H1 (cell line): ENCODE data around the gene ASB1. TPM values are rescaled to one million over a fixed set of nuclear protein-coding genes. Genes with fewer than 3 reads are reported as not detected.

ENCODE experiments used
- CTCF ChIA-PET: fragments of 300-600 bp; sonication (Branson Sonifier 250); formaldehyde crosslinking; loops from one replicate; lab custom pipeline; 2021; ENCODE audit not compliant: partially characterized antibody; lab: Charles Lee
- POLR2A ChIA-PET: fragments of 300-600 bp; sonication (Branson Sonifier 250); formaldehyde crosslinking; loops from one replicate; lab custom pipeline; 2021; ENCODE audit warnings: inconsistent platforms; ENCODE audit not compliant: partially characterized antibody; lab: Charles Lee
- DNase-seq, 2 experiments: peaks; one replicate each; pipeline versions ENCODE4 v3.0.0 to v3.0.0-alpha.2; 2010 to 2022; ENCODE audit warnings: low spot score in 2 of 2, low read depth in 1 of 2, mixed read lengths in 1 of 2
- FAIRE-seq: peaks from 2 replicates; lab custom pipeline; 2011; peaks lifted over from hg19 to GRCh38; lab: Jason Lieb, UNC
- H2AFZ ChIP-seq: 2 replicates; pipeline ENCODE4 v1.8.1; 2012; ENCODE audit warnings: low read length, inconsistent platforms
- H2AK5ac ChIP-seq: 2 replicates; pipeline ENCODE4 v1.6.1; 2013; ENCODE audit warnings: low read depth, low read length
- H2BK120ac ChIP-seq: replicated peaks from 2 replicates; pipeline ENCODE3; 2013; ENCODE audit warnings: low read depth, low read length, inconsistent platforms
- H2BK12ac ChIP-seq: 2 replicates; pipeline ENCODE4 v1.6.1; 2013; ENCODE audit warnings: low read depth, low read length
- H2BK15ac ChIP-seq: 2 replicates; pipeline ENCODE4 v1.6.1; 2013; ENCODE audit warnings: low read length
- H2BK20ac ChIP-seq: 2 replicates; pipeline ENCODE4 v1.6.1; 2013; ENCODE audit warnings: low read length
- H2BK5ac ChIP-seq: 2 replicates; pipeline ENCODE4 v1.6.1; 2013; ENCODE audit warnings: low read depth, low read length
- H3K14ac ChIP-seq: 2 replicates; pipeline ENCODE4 v1.6.1; 2013; ENCODE audit warnings: inconsistent platforms; ENCODE audit not compliant: insufficient read length
- H3K18ac ChIP-seq: 2 replicates; pipeline ENCODE4 v1.6.1; 2013; ENCODE audit warnings: low read length; ENCODE audit errors: extremely low read depth
- H3K23ac ChIP-seq: 2 replicates; pipeline ENCODE4 v1.6.1; 2013; ENCODE audit warnings: inconsistent platforms; ENCODE audit not compliant: insufficient read length
- H3K23me2 ChIP-seq: 2 replicates; pipeline ENCODE4 v1.6.1; 2013; ENCODE audit warnings: low read depth, low read length
- H3K27ac ChIP-seq: 2 replicates; pipeline ENCODE4 v1.6.1; 2011; ENCODE audit warnings: low read depth, low read length, inconsistent platforms
- H3K27me3 ChIP-seq, 4 experiments: replicated peaks in 1 of 4; 1 replicate in 1 of 4; 2 replicates in 3 of 4; pipeline versions ENCODE4 v1.6.1 to v1.8.1; 2011 to 2013; ENCODE audit warnings: low read length in 3 of 4, mild to moderate bottlenecking in 3 of 4, inconsistent platforms in 2 of 4, mixed read lengths in 2 of 4, moderate library complexity in 1 of 4; ENCODE audit not compliant: control insufficient read depth in 3 of 4, insufficient read depth in 3 of 4; ENCODE audit errors: extremely low read depth in 1 of 4
- H3K36me3 ChIP-seq, 4 experiments: 2 replicates each; pipeline versions ENCODE4 v1.6.1 to v1.8.1; 2011 to 2013; ENCODE audit warnings: mild to moderate bottlenecking in 4 of 4, low read length in 3 of 4, moderate library complexity in 2 of 4, control low read depth in 1 of 4, inconsistent platforms in 1 of 4; ENCODE audit not compliant: insufficient read depth in 4 of 4, control insufficient read depth in 2 of 4
- H3K4ac ChIP-seq: replicated peaks from 2 replicates; pipeline ENCODE3; 2013; ENCODE audit warnings: low read length, low read depth, mixed read lengths, inconsistent platforms; ENCODE audit not compliant: insufficient read length
- H3K4me1 ChIP-seq, 4 experiments: replicated peaks in 1 of 4; 1 replicate in 1 of 4; 2 replicates in 3 of 4; pipeline versions ENCODE4 v1.6.1 to v1.8.1; 2011 to 2013; ENCODE audit warnings: low read length in 3 of 4, inconsistent platforms in 2 of 4, mixed read lengths in 1 of 4; ENCODE audit not compliant: insufficient read depth in 4 of 4, control insufficient read depth in 3 of 4
- H3K4me2 ChIP-seq, 2 experiments: 2 replicates each; pipeline versions ENCODE4 v1.6.1 to v1.8.1; 2011 to 2013; ENCODE audit warnings: low read depth in 2 of 2, low read length in 2 of 2, control low read depth in 1 of 2, inconsistent platforms in 1 of 2, mild to moderate bottlenecking in 1 of 2; ENCODE audit not compliant: insufficient read depth in 1 of 2
- H3K4me3 ChIP-seq, 4 experiments: fragments of 200-600, 300-600 bp in 1 of 4; sonication (generic), shearing (Covaris generic), sonication (Bioruptor Twin) in 1 of 4; 2 replicates each; pipeline versions ENCODE4 v1.5.1 to v1.8.1; 2011 to 2016; ENCODE audit warnings: low read length in 4 of 4, low read depth in 3 of 4, control low read depth in 2 of 4, inconsistent platforms in 2 of 4, mild to moderate bottlenecking in 2 of 4, mixed read lengths in 1 of 4, moderate library complexity in 1 of 4; ENCODE audit not compliant: insufficient read depth in 2 of 4; ENCODE audit errors: extremely low read depth in 1 of 4
- H3K56ac ChIP-seq: replicated peaks from 2 replicates; pipeline ENCODE3; 2013; ENCODE audit warnings: low read depth, mild to moderate bottlenecking, mixed read lengths, low read length, inconsistent platforms; ENCODE audit not compliant: insufficient read length
- H3K79me1 ChIP-seq: 2 replicates; pipeline ENCODE4 v1.6.1; 2013; ENCODE audit warnings: low read depth, low read length, control low read depth
- H3K79me2 ChIP-seq, 2 experiments: 2 replicates each; pipeline versions ENCODE4 v1.6.1 to v1.8.1; 2012 to 2013; ENCODE audit warnings: low read length in 2 of 2, mild to moderate bottlenecking in 2 of 2, inconsistent platforms in 1 of 2; ENCODE audit not compliant: insufficient read depth in 2 of 2, control insufficient read depth in 1 of 2
- H3K9ac ChIP-seq, 4 experiments: replicated peaks in 1 of 4; 1 replicate in 1 of 4; 2 replicates in 3 of 4; pipeline versions ENCODE4 v1.6.1 to v1.8.1; 2011 to 2013; ENCODE audit warnings: low read depth in 3 of 4, low read length in 3 of 4, control low read depth in 2 of 4, mild to moderate bottlenecking in 2 of 4, moderate library complexity in 2 of 4, inconsistent platforms in 1 of 4; ENCODE audit errors: extremely low read depth in 1 of 4
- H3K9me3 ChIP-seq, 2 experiments: 2 replicates each; pipeline versions ENCODE4 v1.6.1 to v1.8.1; 2012 to 2013; ENCODE audit warnings: mild to moderate bottlenecking in 2 of 2, moderate library complexity in 2 of 2, control low read depth in 1 of 2, inconsistent platforms in 1 of 2, low read depth in 1 of 2, low read length in 1 of 2, mixed read lengths in 1 of 2; ENCODE audit not compliant: insufficient read depth in 2 of 2
- H4K20me1 ChIP-seq, 2 experiments: replicated peaks in 1 of 2; 2 replicates each; pipeline versions ENCODE3 to v1.8.1; 2011 to 2013; ENCODE audit warnings: inconsistent platforms in 2 of 2, low read length in 2 of 2, mild to moderate bottlenecking in 1 of 2; ENCODE audit not compliant: insufficient read depth in 2 of 2, control insufficient read depth in 1 of 2
- H4K5ac ChIP-seq: 2 replicates; pipeline ENCODE4 v1.6.1; 2013; ENCODE audit warnings: low read length, low read depth, mixed read lengths, inconsistent platforms; ENCODE audit not compliant: insufficient read length
- H4K8ac ChIP-seq: 2 replicates; pipeline ENCODE4 v1.8.0; 2013; ENCODE audit warnings: mild to moderate bottlenecking, moderate library complexity, low read length, inconsistent platforms; ENCODE audit not compliant: insufficient read depth; ENCODE audit errors: extremely low read depth
- H4K91ac ChIP-seq: replicated peaks from 2 replicates; pipeline ENCODE3; 2013; ENCODE audit warnings: low read length, mixed read lengths, inconsistent platforms; ENCODE audit not compliant: insufficient read length
- ASH2L ChIP-seq: fragments of 200-600, 300-600 bp; sonication (generic); IDR thresholded peaks from one replicate; pipeline ENCODE4 v1.7.1; 2017; ENCODE audit warnings: low read length
- BRCA1 ChIP-seq: IDR thresholded peaks from 2 replicates; pipeline ENCODE4 v1.6.1; 2012; ENCODE audit warnings: low read depth, low read length, improper control_type of control experiment
- CEBPB ChIP-seq: IDR thresholded peaks from 2 replicates; pipeline ENCODE4 v1.6.1; 2012; ENCODE audit warnings: low read depth, low read length
- CREB1 ChIP-seq: IDR thresholded peaks from 2 replicates; pipeline ENCODE4 v1.6.1; 2012; ENCODE audit warnings: inconsistent platforms
- JUN ChIP-seq: IDR thresholded peaks from 2 replicates; pipeline ENCODE4 v1.6.1; 2011; ENCODE audit warnings: low read depth, mild to moderate bottlenecking, improper control_type of control experiment, low read length
- KDM4A ChIP-seq: IDR thresholded peaks from one replicate; pipeline ENCODE4 v1.7.1; 2012; ENCODE audit warnings: low read depth, mild to moderate bottlenecking, moderate library complexity, low read length, inconsistent platforms; ENCODE audit not compliant: severe bottlenecking
- MAFK ChIP-seq: IDR thresholded peaks from 2 replicates; pipeline ENCODE4 v1.6.1; 2012; ENCODE audit warnings: low read depth, mild to moderate bottlenecking, improper control_type of control experiment, low read length
- NRF1 ChIP-seq: IDR thresholded peaks from 2 replicates; pipeline ENCODE4 v1.6.1; 2011; ENCODE audit warnings: mild to moderate bottlenecking, low read depth, low read length, improper control_type of control experiment
- POLR2AphosphoS5 ChIP-seq: IDR thresholded peaks from 2 replicates; pipeline ENCODE4 v1.6.1; 2011; ENCODE audit warnings: low read depth, low read length
- SP1 ChIP-seq: IDR thresholded peaks from 2 replicates; pipeline ENCODE4 v1.6.1; 2011; ENCODE audit warnings: low read depth, low read length
- TAF1 ChIP-seq: IDR thresholded peaks from 2 replicates; pipeline ENCODE4 v1.6.1; 2011; ENCODE audit warnings: mild to moderate bottlenecking, low read depth, low read length
- TCF12 ChIP-seq: IDR thresholded peaks from 2 replicates; pipeline ENCODE4 v1.6.1; 2011; ENCODE audit warnings: low read depth, mild to moderate bottlenecking, low read length
- WGBS, 2 experiments: shearing (Covaris generic) in 1 of 2; methylation state at CpG; one replicate each; pipeline versions ENCODE4 v1.1.6 to v1.1.7; 2013 to 2015; ENCODE audit warnings: low lambda C conversion rate in 2 of 2, mixed read lengths in 2 of 2, inconsistent platforms in 1 of 2, low coverage in 1 of 2, missing lambda C conversion rate in 1 of 2; ENCODE audit not compliant: insufficient replicate concordance in 2 of 2, insufficient coverage in 1 of 2, insufficient read length in 1 of 2; ENCODE audit errors: extremely low coverage in 1 of 2, missing lambda C conversion rate in 1 of 2; 5-methylcytosine and 5-hydroxymethylcytosine counted together
- polyA plus RNA-seq, 7 experiments: library from polyadenylated mRNA; depleted of rRNA in 3 of 7; stranded (reverse) in 5 of 7; unstranded in 2 of 7; fragments of >200 nt in 5 of 7; fragments of 200-250 nt in 2 of 7; gene quantifications; 1 replicate in 5 of 7; 2 replicates in 1 of 7; 4 replicates in 1 of 7; pipeline versions ENCODE4 v1.2.1 to v1.2.3, GENCODE V29; 2011 to 2013; ENCODE audit warnings: missing spikeins in 2 of 7, mixed read lengths in 2 of 7
- total RNA-seq: library from RNA; stranded (reverse); fragmentation: NEBNext Ultra II Directional; extraction: Animal tissue kit (Norgen Biotek cat#: 25700); gene quantifications from 2 replicates; pipeline ENCODE4 v1.2.1, GENCODE V29; 2021
- TF ChIP-seq, protein P1 (sequence below): IDR thresholded peaks from 2 replicates; pipeline ENCODE4 v1.6.1; 2012; ENCODE audit warnings: inconsistent platforms

ASB1 gene
- total and polyA plus RNA-seq, 2 of the 8 experiments (the other 6 are each of a cell fraction or from before 2014, with no cell fraction given), result 24.1 to 36.0 TPM

DNA sequence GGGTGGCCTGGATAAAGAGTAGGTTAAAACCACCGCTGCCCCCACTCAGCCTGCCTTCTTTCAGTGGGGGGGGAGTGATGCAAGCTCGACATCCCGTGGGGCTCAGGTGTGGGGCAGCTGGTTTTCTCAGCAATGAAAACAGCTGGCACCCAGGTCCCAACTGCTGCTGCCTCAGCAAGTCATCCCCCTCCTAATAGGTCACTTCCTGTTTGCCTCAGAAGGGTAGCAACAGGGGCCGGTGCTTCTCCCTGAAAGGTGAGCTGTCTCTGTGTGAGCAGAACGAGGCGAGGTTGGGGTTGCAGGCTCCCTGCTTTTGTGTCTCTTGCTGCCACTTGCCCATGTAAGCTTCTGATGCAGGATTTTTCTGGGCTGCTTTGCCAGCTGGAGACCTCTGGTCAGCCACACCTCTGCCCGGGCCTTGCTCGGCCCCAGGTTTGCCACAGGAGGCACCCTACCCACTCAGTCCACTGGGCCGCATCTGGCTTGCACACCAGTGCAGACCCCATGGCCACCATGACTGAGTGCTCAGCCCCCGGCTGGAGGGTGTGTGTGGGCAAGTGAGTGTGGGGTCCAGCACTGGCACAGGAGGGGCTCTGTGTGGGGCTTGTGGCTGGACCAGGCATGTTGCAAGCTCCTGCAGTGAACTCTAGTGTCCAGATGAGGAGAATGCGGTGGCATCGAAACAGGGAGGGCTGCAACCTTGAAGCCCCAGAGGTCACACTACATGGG lies 11.5 kb upstream of the ASB1 start:
- CTCF ChIA-PET, result interaction anchor here (0.9 to 2.0 kb wide), 7 partner anchors 9 to 48 kb away, joined by 3 to 9 read pairs (median 4); no protein-coding TSS in a partner anchor
- Histone ChIP-seq H2BK12ac (peak overlapping the region; percentile 44; the same call in 1 of the 2 replicates), H4K8ac (no peak overlapping the region; the same call in 1 of the 2 replicates), H3K56ac (no peak overlapping the region), H2BK15ac (no peak overlapping the region), H3K79me2 (no peaks in the 10 kb centered on the region), H3K27me3 (no peaks in the 10 kb centered on the region), H3K23ac (no peak overlapping the region), H2BK20ac (0 out of 2 replicates have a peak overlapping the region, but pooled peaks have one; percentile 49), H3K4me1 (peaks cover 0 to 11% (median 6%) of the 10 kb centered on the region in 4 experiments; a peak in 5 of 7 replicates), H4K5ac (no peak overlapping the region), H3K27ac (peak overlapping the region; percentile 48; the same call in 1 of the 2 replicates), H2AFZ (peak overlapping the region; percentile 79), H3K18ac (no peak overlapping the region), H4K20me1 (no peaks in the 10 kb centered on the region), H3K23me2 (no peaks in the 10 kb centered on the region), H3K36me3 (no peaks in the 10 kb centered on the region), H2AK5ac (no peak overlapping the region), H2BK120ac (no peak overlapping the region), H4K91ac (peak overlapping the region; percentile 68), H2BK5ac (peak overlapping the region; percentile 54; the same call in 1 of the 2 replicates), H3K4ac (no peak overlapping the region), H3K9me3 (no peaks in the 10 kb centered on the region), H3K9ac (no peak overlapping the region; a peak in 2 of 7 replicates), H3K4me3 (no peak overlapping the region), H3K79me1 (no peaks in the 10 kb centered on the region), H3K14ac (no peak overlapping the region), H3K4me2 (peak overlapping the region in 1 of 2 experiments; percentile 27; a peak in 2 of 4 replicates)
- 65% methylated on average over 12 of the region's 12 CpGs; no CpG with 5 or more reads in 1 of the 2 experiments for WGBS, 2 experiments
- DNase-seq (no peak), FAIRE-seq (no peak)
- POLR2A ChIA-PET, result interaction anchor here (1.5 kb wide), 1 partner anchor 13 kb away, joined by 10 read pairs; no protein-coding TSS in a partner anchor
- TF ChIP-seq BRCA1 (no peak), NRF1 (no peak), MAFK (peak; percentile 44; the same call in 1 of the 2 replicates), CEBPB (peak; percentile 40; the same call in 1 of the 2 replicates), CREB1 (peak; percentile 49), TCF12 (0 out of 2 replicates have a peak, but pooled peaks have one; percentile 55), ASH2L (peak; percentile 46), POLR2AphosphoS5 (0 out of 2 replicates have a peak, but pooled peaks have one; percentile 21), TAF1 (peak; percentile 24; the same call in 1 of the 2 replicates), KDM4A (no peak), JUN (no peak), SP1 (0 out of 2 replicates have a peak, but pooled peaks have one; percentile 23)
- TF ChIP-seq, protein P1, sequence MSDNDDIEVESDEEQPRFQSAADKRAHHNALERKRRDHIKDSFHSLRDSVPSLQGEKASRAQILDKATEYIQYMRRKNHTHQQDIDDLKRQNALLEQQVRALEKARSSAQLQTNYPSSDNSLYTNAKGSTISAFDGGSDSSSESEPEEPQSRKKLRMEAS, result 0 out of 2 replicates have a peak, but pooled peaks have one; percentile 17
